Ovary (tissue), 3 donors: ENCODE data around the gene UBN1.

Experiments used
- EP300 ChIP-seq: sonication (generic); formaldehyde crosslinking; IDR thresholded peaks from one replicate; pipeline ENCODE4 v1.6.1; 2017; ENCODE audit warnings: antibody characterized with exemption
- POLR2A ChIP-seq: fragments of 450-650 bp; IDR thresholded peaks from one replicate; pipeline ENCODE4 v1.6.1; 2017; ENCODE audit warnings: antibody characterized with exemption, mild to moderate bottlenecking, moderate library complexity
- TF ChIP-seq, protein P1 (sequence below), 3 donors: fragments of 450-650 bp in 2 of 3; fragments of 200-600 bp in 1 of 3; IDR thresholded peaks; one replicate each; pipeline versions ENCODE4 v1.5.1 to v1.8.0; 2016 to 2022; ENCODE audit warnings: antibody characterized with exemption in 3 of 3, mild to moderate bottlenecking in 1 of 3
- donor health status: DM: no; HTN: no; CAD: no.

DNA sequence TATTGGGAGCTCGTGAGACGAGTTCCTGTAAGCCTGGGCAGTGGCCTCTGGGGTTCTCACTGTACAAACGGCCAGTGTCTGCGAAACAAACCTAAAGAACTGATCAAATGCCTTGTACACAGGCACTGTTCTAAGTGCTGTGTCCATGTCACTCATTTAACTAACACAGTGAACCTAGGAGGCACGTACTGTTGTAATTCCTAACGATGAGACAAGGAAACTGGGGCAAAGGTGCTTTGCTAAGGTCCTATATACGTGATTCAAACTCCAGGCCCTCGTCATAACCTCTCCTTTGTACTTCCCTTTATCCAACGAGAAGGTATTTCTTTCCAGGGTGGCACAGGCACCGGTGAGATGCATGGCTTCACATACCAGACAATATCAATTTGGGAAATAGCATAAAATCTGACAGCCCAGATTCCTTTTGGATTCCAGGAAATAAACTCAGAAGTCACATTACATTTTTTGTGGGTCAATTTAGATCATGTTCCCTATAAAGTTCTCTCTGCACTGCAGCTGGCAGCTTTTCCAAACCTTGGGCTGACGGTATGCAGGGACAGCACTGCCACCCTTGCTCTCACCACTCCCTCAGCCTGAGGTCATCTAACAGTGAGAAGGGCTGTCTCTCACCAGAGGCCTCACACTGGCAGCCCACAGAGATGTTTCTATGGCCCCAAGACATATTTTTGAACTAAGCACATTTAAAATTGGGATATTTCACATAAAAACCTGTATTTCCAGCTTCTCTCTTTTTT lies 18.5 kb upstream of the UBN1 start:
- TF ChIP-seq, protein P1, sequence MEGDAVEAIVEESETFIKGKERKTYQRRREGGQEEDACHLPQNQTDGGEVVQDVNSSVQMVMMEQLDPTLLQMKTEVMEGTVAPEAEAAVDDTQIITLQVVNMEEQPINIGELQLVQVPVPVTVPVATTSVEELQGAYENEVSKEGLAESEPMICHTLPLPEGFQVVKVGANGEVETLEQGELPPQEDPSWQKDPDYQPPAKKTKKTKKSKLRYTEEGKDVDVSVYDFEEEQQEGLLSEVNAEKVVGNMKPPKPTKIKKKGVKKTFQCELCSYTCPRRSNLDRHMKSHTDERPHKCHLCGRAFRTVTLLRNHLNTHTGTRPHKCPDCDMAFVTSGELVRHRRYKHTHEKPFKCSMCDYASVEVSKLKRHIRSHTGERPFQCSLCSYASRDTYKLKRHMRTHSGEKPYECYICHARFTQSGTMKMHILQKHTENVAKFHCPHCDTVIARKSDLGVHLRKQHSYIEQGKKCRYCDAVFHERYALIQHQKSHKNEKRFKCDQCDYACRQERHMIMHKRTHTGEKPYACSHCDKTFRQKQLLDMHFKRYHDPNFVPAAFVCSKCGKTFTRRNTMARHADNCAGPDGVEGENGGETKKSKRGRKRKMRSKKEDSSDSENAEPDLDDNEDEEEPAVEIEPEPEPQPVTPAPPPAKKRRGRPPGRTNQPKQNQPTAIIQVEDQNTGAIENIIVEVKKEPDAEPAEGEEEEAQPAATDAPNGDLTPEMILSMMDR (IDR thresholded peaks at IDR 0.05) = no peak
- TF ChIP-seq EP300 (no peak), POLR2A (no peak)
